Measurements from ENCODE around the gene CDHR3.

- TF ChIP-seq EZH2 (IDR thresholded peaks at IDR 0.05; ENCODE audit: insufficient read depth, low read length), result no peak
- TF ChIP-seq, protein P1, sequence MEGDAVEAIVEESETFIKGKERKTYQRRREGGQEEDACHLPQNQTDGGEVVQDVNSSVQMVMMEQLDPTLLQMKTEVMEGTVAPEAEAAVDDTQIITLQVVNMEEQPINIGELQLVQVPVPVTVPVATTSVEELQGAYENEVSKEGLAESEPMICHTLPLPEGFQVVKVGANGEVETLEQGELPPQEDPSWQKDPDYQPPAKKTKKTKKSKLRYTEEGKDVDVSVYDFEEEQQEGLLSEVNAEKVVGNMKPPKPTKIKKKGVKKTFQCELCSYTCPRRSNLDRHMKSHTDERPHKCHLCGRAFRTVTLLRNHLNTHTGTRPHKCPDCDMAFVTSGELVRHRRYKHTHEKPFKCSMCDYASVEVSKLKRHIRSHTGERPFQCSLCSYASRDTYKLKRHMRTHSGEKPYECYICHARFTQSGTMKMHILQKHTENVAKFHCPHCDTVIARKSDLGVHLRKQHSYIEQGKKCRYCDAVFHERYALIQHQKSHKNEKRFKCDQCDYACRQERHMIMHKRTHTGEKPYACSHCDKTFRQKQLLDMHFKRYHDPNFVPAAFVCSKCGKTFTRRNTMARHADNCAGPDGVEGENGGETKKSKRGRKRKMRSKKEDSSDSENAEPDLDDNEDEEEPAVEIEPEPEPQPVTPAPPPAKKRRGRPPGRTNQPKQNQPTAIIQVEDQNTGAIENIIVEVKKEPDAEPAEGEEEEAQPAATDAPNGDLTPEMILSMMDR (IDR thresholded peaks at IDR 0.05; ENCODE audit: insufficient read depth, low read depth, low read length), result no peak
Observed at GRCh38 chr7:105972276-105972675, 9.2 kb downstream of the CDHR3 start.
